Mammary epithelial cell (primary cell): ENCODE results near the gene RAB26.
"Not testable (repeated sequence)": the region's sequence is repeated elsewhere in the genome, so short reads cannot be mapped to it uniquely, and the experiment has no call there.

Experiments
- EZH2 ChIP-seq: IDR thresholded peaks from 2 replicates; pipeline ENCODE4 v1.6.1; 2012; ENCODE audit warnings: low read length, inconsistent platforms, borderline replicate concordance
- TF ChIP-seq, protein P1 (sequence below), 2 donors: IDR thresholded peaks in 1 of 2; conservative IDR thresholded peaks in 1 of 2; 2 replicates each; pipeline ENCODE4 v1.5.1; 2011 to 2012; ENCODE audit warnings: inconsistent platforms in 2 of 2, low read length in 2 of 2, mild to moderate bottlenecking in 2 of 2, control low read depth in 1 of 2, low read depth in 1 of 2; ENCODE audit not compliant: insufficient read depth in 1 of 2; ENCODE audit errors: extremely low read depth in 1 of 2

DNA sequence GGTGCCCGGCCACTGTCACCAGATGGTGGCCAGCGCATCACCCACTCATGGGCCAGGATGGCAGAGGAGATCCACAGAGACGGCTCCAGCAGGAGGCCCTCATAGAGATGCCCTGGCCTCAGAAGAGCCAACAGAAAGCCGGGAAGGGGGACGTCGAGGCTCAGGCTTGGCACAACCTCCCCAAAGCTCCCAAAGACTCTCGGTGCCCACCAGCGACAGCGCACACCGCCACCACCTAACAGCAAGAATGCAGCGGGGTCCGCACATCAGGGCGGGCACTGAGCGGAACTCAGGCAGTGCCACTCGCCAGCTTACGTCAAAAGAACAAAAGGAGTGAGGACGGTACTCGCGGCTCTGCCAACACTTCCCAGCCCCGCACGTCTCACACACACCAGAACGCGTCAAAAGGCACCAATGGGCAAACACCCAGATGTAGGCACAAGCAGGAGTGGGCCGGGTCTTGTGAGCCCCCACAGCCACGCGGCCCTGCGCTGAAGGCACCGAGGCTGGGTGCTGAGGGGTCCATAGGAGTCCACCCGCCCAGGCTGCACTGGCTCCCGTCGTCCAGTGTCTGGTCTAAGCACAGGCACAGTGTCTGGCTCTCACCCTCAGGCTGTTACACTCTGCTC is 21.4 kb upstream of the RAB26 start:
- TF ChIP-seq, protein P1, sequence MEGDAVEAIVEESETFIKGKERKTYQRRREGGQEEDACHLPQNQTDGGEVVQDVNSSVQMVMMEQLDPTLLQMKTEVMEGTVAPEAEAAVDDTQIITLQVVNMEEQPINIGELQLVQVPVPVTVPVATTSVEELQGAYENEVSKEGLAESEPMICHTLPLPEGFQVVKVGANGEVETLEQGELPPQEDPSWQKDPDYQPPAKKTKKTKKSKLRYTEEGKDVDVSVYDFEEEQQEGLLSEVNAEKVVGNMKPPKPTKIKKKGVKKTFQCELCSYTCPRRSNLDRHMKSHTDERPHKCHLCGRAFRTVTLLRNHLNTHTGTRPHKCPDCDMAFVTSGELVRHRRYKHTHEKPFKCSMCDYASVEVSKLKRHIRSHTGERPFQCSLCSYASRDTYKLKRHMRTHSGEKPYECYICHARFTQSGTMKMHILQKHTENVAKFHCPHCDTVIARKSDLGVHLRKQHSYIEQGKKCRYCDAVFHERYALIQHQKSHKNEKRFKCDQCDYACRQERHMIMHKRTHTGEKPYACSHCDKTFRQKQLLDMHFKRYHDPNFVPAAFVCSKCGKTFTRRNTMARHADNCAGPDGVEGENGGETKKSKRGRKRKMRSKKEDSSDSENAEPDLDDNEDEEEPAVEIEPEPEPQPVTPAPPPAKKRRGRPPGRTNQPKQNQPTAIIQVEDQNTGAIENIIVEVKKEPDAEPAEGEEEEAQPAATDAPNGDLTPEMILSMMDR (conservative IDR thresholded peaks at IDR 0.05 in 1 of 2, IDR thresholded peaks at IDR 0.05 in 1 of 2; ENCODE audit: extremely low read depth in 1 of 2, insufficient read depth in 1 of 2, low read depth in 1 of 2, low read length in 2 of 2), result not testable (repeated sequence)
- not testable (repeated sequence) for TF ChIP-seq EZH2
